Measurements from ENCODE around the gene FANCG. TPM values are rescaled to one million over a fixed set of nuclear protein-coding genes. Genes with fewer than 3 reads are reported as not detected.

Gene FANCG
- total RNA-seq, 1 experiment from 2014 or later, result 108 TPM

GRCh38 chr9:35057271-35057620, 22.5 kb downstream of the FANCG start (continued):
- TF ChIP-seq ZMAT4 (CRISPR knock-in tag; IDR thresholded peaks at IDR 0.05), result no peak
- TF ChIP-seq ZNF317 (CRISPR knock-in tag; IDR thresholded peaks at IDR 0.05; ENCODE audit: borderline replicate concordance, low read depth), result no peak
- no peak for TF ChIP-seq ZBTB21 (CRISPR knock-in tag; IDR thresholded peaks at IDR 0.05; ENCODE audit: borderline replicate concordance)

GRCh38 chr9:35056571-35057270, 23.0 kb downstream of the FANCG start:
- no peak for DNase-seq (ENCODE audit: low spot score)
- ChIA-PET POLR2A (no interaction called here), CTCF (no interaction called here)
- Mint-ChIP-seq H3K9me3 (no peaks in the 10 kb centered on the region; the same call in 1 of the 2 replicates), H3K36me3 (peaks cover 86% of the 10 kb centered on the region), H3K27ac (no peak overlapping the region), H3K4me1 (no peaks in the 10 kb centered on the region), H3K4me3 (no peak overlapping the region), H3K27me3 (ENCODE audit: low read depth) (no peaks in the 10 kb centered on the region)
- no peak for TF ChIP-seq ZNF219 (CRISPR knock-in tag; IDR thresholded peaks at IDR 0.05; ENCODE audit: borderline replicate concordance)
- no peak for TF ChIP-seq FOXJ3 (CRISPR knock-in tag; IDR thresholded peaks at IDR 0.05; ENCODE audit: borderline replicate concordance)
- TF ChIP-seq ARID4B (CRISPR knock-in tag; IDR thresholded peaks at IDR 0.05; ENCODE audit: borderline replicate concordance), result no peak
- no peak for TF ChIP-seq NR1H2 (CRISPR knock-in tag; IDR thresholded peaks at IDR 0.05)
- no peak for TF ChIP-seq ETV6 (CRISPR knock-in tag; IDR thresholded peaks at IDR 0.05)
- TF ChIP-seq FOXP1 (CRISPR knock-in tag; IDR thresholded peaks at IDR 0.05; ENCODE audit: borderline replicate concordance), result no peak
- no peak for TF ChIP-seq RORB (CRISPR knock-in tag; IDR thresholded peaks at IDR 0.05)
- no peak for TF ChIP-seq MYBL2 (CRISPR knock-in tag; IDR thresholded peaks at IDR 0.05)
- TF ChIP-seq HMGXB4 (CRISPR knock-in tag; IDR thresholded peaks at IDR 0.05), result no peak
- TF ChIP-seq ESRRA (CRISPR knock-in tag; IDR thresholded peaks at IDR 0.05; ENCODE audit: borderline replicate concordance), result no peak
- peak; percentile 12; the same call in 1 of the 2 replicates for ATAC-seq

- no peaks in the 10 kb centered on the region; the same call in 1 of the 2 replicates for H3K9me3 Mint-ChIP-seq
- ChIA-PET CTCF (interaction anchor here (1.0 kb wide), 1 partner anchor 156 kb away, joined by 5 read pairs; no protein-coding TSS in a partner anchor), POLR2A (interaction anchor here (0.7 kb wide), 1 partner anchor 16 kb away, joined by 3 read pairs; no protein-coding TSS in a partner anchor)
- H3K27me3 Mint-ChIP-seq (ENCODE audit: low read depth), result no peaks in the 10 kb centered on the region
- no peak for TF ChIP-seq ATF3 (CRISPR knock-in tag; conservative IDR thresholded peaks at IDR 0.05)
- TF ChIP-seq AR (CRISPR knock-in tag; IDR thresholded peaks at IDR 0.05), result peak; percentile 4; the same call in 1 of the 2 replicates
- DNase-seq (ENCODE audit: low spot score) (no peak), ATAC-seq (no peak)
- H3K36me3 Mint-ChIP-seq, result peaks cover 76% of the 10 kb centered on the region
- H3K4me1 Mint-ChIP-seq, result peaks cover 3% of the 10 kb centered on the region; the same call in 1 of the 2 replicates
- peak overlapping the region; percentile 18; the same call in 1 of the 2 replicates for H3K27ac Mint-ChIP-seq
- no peak overlapping the region for H3K4me3 Mint-ChIP-seq
These were observed 24.7 kb downstream of the FANCG start for GRCh38 chr9:35054871-35055644.

Data from WTC11 (cell line).